Breast epithelium (tissue), 3 donors: ENCODE measurements around the gene GCSAM.

Experiments
- POLR2A ChIP-seq: fragments of 450-650 bp; IDR thresholded peaks from one replicate; pipeline ENCODE4 v1.6.1; 2016; ENCODE audit warnings: antibody characterized with exemption, mild to moderate bottlenecking, moderate library complexity
- TF ChIP-seq, protein P1 (sequence below), 3 donors: fragments of 450-650 bp; IDR thresholded peaks; one replicate each; pipeline ENCODE4 v1.5.1; 2016 to 2017; ENCODE audit warnings: antibody characterized with exemption in 3 of 3, mild to moderate bottlenecking in 3 of 3, moderate library complexity in 3 of 3

DNA sequence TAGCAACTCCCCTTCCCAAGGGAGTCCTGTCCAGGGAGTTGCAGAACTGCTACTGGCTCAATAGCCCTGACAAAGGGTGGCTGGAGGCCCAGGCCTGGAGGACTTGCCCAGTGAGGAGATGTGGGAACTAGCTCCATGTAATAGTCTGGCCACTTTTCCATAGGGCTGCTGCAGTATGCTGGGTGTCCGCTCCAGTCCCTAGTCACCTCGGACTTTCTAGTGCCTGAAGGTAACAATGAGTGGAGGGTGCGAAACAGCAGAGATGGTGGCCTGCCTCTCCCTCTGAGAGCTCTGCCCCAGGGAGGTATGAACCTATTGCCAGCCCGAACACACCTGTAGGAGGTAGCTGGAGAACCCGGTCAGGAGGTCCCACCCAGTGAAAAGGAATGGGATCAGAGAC lies 42.0 kb upstream of the GCSAM start:
- TF ChIP-seq POLR2A: no peak
- TF ChIP-seq, protein P1, sequence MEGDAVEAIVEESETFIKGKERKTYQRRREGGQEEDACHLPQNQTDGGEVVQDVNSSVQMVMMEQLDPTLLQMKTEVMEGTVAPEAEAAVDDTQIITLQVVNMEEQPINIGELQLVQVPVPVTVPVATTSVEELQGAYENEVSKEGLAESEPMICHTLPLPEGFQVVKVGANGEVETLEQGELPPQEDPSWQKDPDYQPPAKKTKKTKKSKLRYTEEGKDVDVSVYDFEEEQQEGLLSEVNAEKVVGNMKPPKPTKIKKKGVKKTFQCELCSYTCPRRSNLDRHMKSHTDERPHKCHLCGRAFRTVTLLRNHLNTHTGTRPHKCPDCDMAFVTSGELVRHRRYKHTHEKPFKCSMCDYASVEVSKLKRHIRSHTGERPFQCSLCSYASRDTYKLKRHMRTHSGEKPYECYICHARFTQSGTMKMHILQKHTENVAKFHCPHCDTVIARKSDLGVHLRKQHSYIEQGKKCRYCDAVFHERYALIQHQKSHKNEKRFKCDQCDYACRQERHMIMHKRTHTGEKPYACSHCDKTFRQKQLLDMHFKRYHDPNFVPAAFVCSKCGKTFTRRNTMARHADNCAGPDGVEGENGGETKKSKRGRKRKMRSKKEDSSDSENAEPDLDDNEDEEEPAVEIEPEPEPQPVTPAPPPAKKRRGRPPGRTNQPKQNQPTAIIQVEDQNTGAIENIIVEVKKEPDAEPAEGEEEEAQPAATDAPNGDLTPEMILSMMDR (IDR thresholded peaks at IDR 0.05): no peak
